PC-9 (cell line): ENCODE measurements around the gene PITPNC1.

Source experiments
- CTCF ChIP-seq: fragments of 200-600 bp; sonication (generic); conservative IDR thresholded peaks from 2 replicates; pipeline ENCODE4 v1.6.1; 2017; ENCODE audit warnings: mixed run types, antibody characterized with exemption, mild to moderate bottlenecking, moderate library complexity
- EZH2 ChIP-seq: fragments of 200-600 bp; sonication (generic); IDR thresholded peaks from 2 replicates; pipeline ENCODE4 v1.8.0; 2017; ENCODE audit warnings: antibody characterized with exemption, low read depth

- TF ChIP-seq CTCF (no peak), EZH2 (no peak)
Observed at GRCh38 chr17:67467500-67468455, 90.7 kb downstream of the PITPNC1 start.
